Erythroblast (primary cell): ENCODE results near the gene CNBP.

Experiments used
- GATA1 ChIP-seq: IDR thresholded peaks from 2 replicates; pipeline ENCODE4 v1.6.1; 2011; ENCODE audit warnings: low read depth, mild to moderate bottlenecking, control low read depth, low read length, moderate library complexity
- POLR2A ChIP-seq: IDR thresholded peaks from 2 replicates; pipeline ENCODE4 v1.6.1; 2011; ENCODE audit warnings: mild to moderate bottlenecking, low read length

- TF ChIP-seq POLR2A (peak; percentile 14), GATA1 (no peak)
Observed at GRCh38 chr3:129224984-129225393, 41.3 kb upstream of the CNBP start.
